H9 (cell line): ENCODE data around the gene PRKCD. TPM values are rescaled to one million over a fixed set of nuclear protein-coding genes. Genes with fewer than 3 reads are reported as not detected.
A peak's percentile ranks its signal among the peaks of the same experiment; 100 is the strongest.

Source experiments
- DNase-seq: peaks from one replicate; pipeline ENCODE4 v3.0.0-alpha.2; 2017
- H2AFZ ChIP-seq: one replicate; pipeline ENCODE4 v1.6.1; 2013; ENCODE audit warnings: mild to moderate bottlenecking, low read length, control low read depth, moderate library complexity
- H2AK5ac ChIP-seq: 2 replicates; pipeline ENCODE4 v1.6.1; 2013; ENCODE audit warnings: low read length, control low read depth, mixed read lengths; ENCODE audit not compliant: insufficient read length
- H2BK120ac ChIP-seq: one replicate; pipeline ENCODE4 v1.6.1; 2013; ENCODE audit warnings: low read depth, mild to moderate bottlenecking, low read length, control low read depth, inconsistent platforms; ENCODE audit not compliant: poor library complexity, severe bottlenecking
- H2BK12ac ChIP-seq: 2 replicates; pipeline ENCODE4 v1.6.1; 2013; ENCODE audit warnings: low read length, control low read depth, mixed read lengths, low read depth; ENCODE audit not compliant: insufficient read length
- H2BK15ac ChIP-seq: 2 replicates; pipeline ENCODE4 v1.6.1; 2013; ENCODE audit warnings: low read depth, low read length, control low read depth
- H2BK20ac ChIP-seq: one replicate; pipeline ENCODE4 v1.6.1; 2013; ENCODE audit warnings: low read depth, mild to moderate bottlenecking, low read length, control low read depth, inconsistent platforms; ENCODE audit not compliant: poor library complexity, severe bottlenecking
- H2BK5ac ChIP-seq: 2 replicates; pipeline ENCODE4 v1.6.1; 2013; ENCODE audit warnings: low read length, control low read depth, mixed read lengths; ENCODE audit not compliant: insufficient read length
- H3K14ac ChIP-seq: 2 replicates; pipeline ENCODE4 v1.6.1; 2013; ENCODE audit warnings: low read length, control low read depth; ENCODE audit not compliant: insufficient read depth
- H3K18ac ChIP-seq: 2 replicates; pipeline ENCODE4 v1.6.1; 2013; ENCODE audit warnings: low read depth, mild to moderate bottlenecking, mixed read lengths, low read length, control low read depth; ENCODE audit not compliant: insufficient read length
- H3K23ac ChIP-seq: 2 replicates; pipeline ENCODE4 v1.6.1; 2013; ENCODE audit warnings: low read length, control low read depth, mixed read lengths, low read depth; ENCODE audit not compliant: insufficient read length
- H3K23me2 ChIP-seq: 2 replicates; pipeline ENCODE4 v1.6.1; 2013; ENCODE audit warnings: low read depth, mild to moderate bottlenecking, mixed read lengths, low read length, control low read depth; ENCODE audit not compliant: insufficient read length, poor library complexity, severe bottlenecking
- H3K27ac ChIP-seq: 2 replicates; pipeline ENCODE4 v1.5.1; 2013; ENCODE audit warnings: low read length, control low read depth, mixed read lengths, low read depth; ENCODE audit not compliant: insufficient read length
- H3K27me3 ChIP-seq: 2 replicates; pipeline ENCODE4 v1.6.1; 2013; ENCODE audit warnings: low read length, control low read depth, inconsistent platforms; ENCODE audit not compliant: insufficient read depth
- H3K4ac ChIP-seq: 2 replicates; pipeline ENCODE4 v1.6.1; 2013; ENCODE audit warnings: low read depth, mild to moderate bottlenecking, control low read depth, inconsistent platforms, low read length, moderate library complexity
- H3K4me1 ChIP-seq: 2 replicates; pipeline ENCODE4 v1.6.1; 2013; ENCODE audit warnings: low read length, control low read depth, inconsistent platforms; ENCODE audit not compliant: insufficient read depth
- H3K4me2 ChIP-seq: 2 replicates; pipeline ENCODE4 v1.6.1; 2013; ENCODE audit warnings: low read length, control low read depth, mixed read lengths; ENCODE audit not compliant: insufficient read length, insufficient read depth
- H3K56ac ChIP-seq: 2 replicates; pipeline ENCODE4 v1.6.1; 2013; ENCODE audit warnings: low read depth, mild to moderate bottlenecking, mixed read lengths, low read length, control low read depth; ENCODE audit not compliant: insufficient read length
- H3K79me1 ChIP-seq: 2 replicates; pipeline ENCODE4 v1.6.1; 2013; ENCODE audit warnings: low read depth, mild to moderate bottlenecking, moderate library complexity, low read length, control low read depth, inconsistent platforms; ENCODE audit not compliant: insufficient read depth, poor library complexity, severe bottlenecking
- H3K79me2 ChIP-seq: 2 replicates; pipeline ENCODE4 v1.6.1; 2013; ENCODE audit warnings: low read length, control low read depth, inconsistent platforms; ENCODE audit not compliant: insufficient read depth
- H3K9ac ChIP-seq: 2 replicates; pipeline ENCODE4 v1.6.1; 2013; ENCODE audit warnings: low read length, control low read depth, mixed read lengths; ENCODE audit not compliant: insufficient read length; ENCODE audit errors: extremely low read depth
- H3K9me3 ChIP-seq: one replicate; pipeline ENCODE4 v1.6.1; 2013; ENCODE audit warnings: low read depth, low read length, inconsistent platforms; ENCODE audit not compliant: control insufficient read depth
- H3T11ph ChIP-seq: one replicate; pipeline ENCODE4 v1.6.1; 2013; ENCODE audit warnings: mild to moderate bottlenecking, low read length, control low read depth, inconsistent platforms
- H4K20me1 ChIP-seq: one replicate; pipeline ENCODE4 v1.6.1; 2013; ENCODE audit not compliant: control insufficient read depth, insufficient read length, insufficient read depth
- H4K5ac ChIP-seq: 2 replicates; pipeline ENCODE4 v1.6.1; 2013; ENCODE audit warnings: low read depth, mild to moderate bottlenecking, mixed read lengths, low read length, control low read depth; ENCODE audit not compliant: insufficient read length
- H4K8ac ChIP-seq: replicated peaks from 2 replicates; pipeline ENCODE4 v1.6.1; 2013; ENCODE audit warnings: low read length, control low read depth, mixed read lengths, low read depth; ENCODE audit not compliant: insufficient read length
- H4K91ac ChIP-seq: 2 replicates; pipeline ENCODE4 v1.6.1; 2013; ENCODE audit warnings: low read depth, mild to moderate bottlenecking, moderate library complexity, mixed read lengths, low read length, control low read depth; ENCODE audit not compliant: insufficient read length
- H3K27ac Mint-ChIP-seq, 3 experiments: 2 replicates in 2 of 3; 3 replicates in 1 of 3; pipeline ENCODE4 v1.8.0; 2020 to 2021; ENCODE audit warnings: mixed read lengths in 3 of 3, mild to moderate bottlenecking in 1 of 3, moderate library complexity in 1 of 3
- H3K27me3 Mint-ChIP-seq: 2 replicates; pipeline ENCODE4 v1.8.0; 2021; ENCODE audit warnings: low read depth, mild to moderate bottlenecking, moderate library complexity, mixed read lengths
- H3K36me3 Mint-ChIP-seq, 3 experiments: 2 replicates in 2 of 3; 3 replicates in 1 of 3; pipeline ENCODE4 v1.8.0; 2020 to 2021; ENCODE audit warnings: low read depth in 3 of 3, mixed read lengths in 3 of 3; ENCODE audit not compliant: insufficient read depth in 1 of 3
- H3K4me1 Mint-ChIP-seq, 2 experiments: 2 replicates each; pipeline ENCODE4 v1.8.0; 2020; ENCODE audit warnings: mixed read lengths in 2 of 2
- H3K4me3 Mint-ChIP-seq, 2 experiments: 2 replicates in 1 of 2; 3 replicates in 1 of 2; pipeline ENCODE4 v1.8.0; 2020 to 2021; ENCODE audit warnings: mild to moderate bottlenecking in 2 of 2, mixed read lengths in 2 of 2, moderate library complexity in 1 of 2
- H3K9me3 Mint-ChIP-seq, 2 experiments: 2 replicates in 1 of 2; 3 replicates in 1 of 2; pipeline ENCODE4 v1.8.0; 2020; ENCODE audit warnings: mild to moderate bottlenecking in 2 of 2, mixed read lengths in 2 of 2, moderate library complexity in 1 of 2
- WGBS: extraction: QIAGEN DNeasy Blood & Tissue Kit; methylation state at CpG from one replicate; pipeline ENCODE4 v1.1.7; 2013; ENCODE audit warnings: missing lambda C conversion rate, low lambda C conversion rate, mixed read lengths; ENCODE audit not compliant: insufficient read length; ENCODE audit errors: extremely low coverage; 5-methylcytosine and 5-hydroxymethylcytosine counted together
- total RNA-seq: library from RNA; stranded (reverse); gene quantifications from 2 replicates; pipeline ENCODE4 v1.2.1, GENCODE V29; 2021
- TF ChIP-seq, protein P1 (sequence below): fragments of 200-600 bp; sonication (generic); conservative IDR thresholded peaks from 3 replicates; pipeline ENCODE4 v1.8.0; 2021; ENCODE audit warnings: antibody characterized with exemption, mild to moderate bottlenecking

The PRKCD gene
- total RNA-seq, 1 experiment from 2014 or later = 23.7 TPM

DNA sequence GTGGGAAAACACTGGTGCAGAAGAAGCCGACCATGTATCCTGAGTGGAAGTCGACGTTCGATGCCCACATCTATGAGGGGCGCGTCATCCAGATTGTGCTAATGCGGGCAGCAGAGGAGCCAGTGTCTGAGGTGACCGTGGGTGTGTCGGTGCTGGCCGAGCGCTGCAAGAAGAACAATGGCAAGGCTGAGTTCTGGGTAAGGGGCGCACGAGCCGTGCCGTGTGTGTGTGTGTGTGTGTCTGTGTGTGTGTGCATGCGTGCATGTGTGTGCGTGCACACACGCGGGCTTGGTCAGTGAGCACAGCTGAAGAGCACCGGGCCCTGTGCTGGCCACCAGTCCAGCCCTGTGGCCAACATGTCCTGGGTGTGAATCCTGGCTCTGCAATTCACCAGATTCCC lies 18.6 kb downstream of the PRKCD start:
- H3K23ac ChIP-seq = no peak overlapping the region
- H3K4me1 ChIP-seq = no peaks in the 10 kb centered on the region
- no peak overlapping the region for H2BK120ac ChIP-seq
- no peak overlapping the region for H2BK15ac ChIP-seq
- no peak overlapping the region for H2AK5ac ChIP-seq
- H3K9me3 ChIP-seq = no peaks in the 10 kb centered on the region
- H3K27me3 ChIP-seq = no peaks in the 10 kb centered on the region
- no peaks in the 10 kb centered on the region for H3K9me3 Mint-ChIP-seq
- H3K79me1 ChIP-seq = no peaks in the 10 kb centered on the region
- no peak overlapping the region for H4K5ac ChIP-seq
- no peak overlapping the region for H3K27ac ChIP-seq
- no peaks in the 10 kb centered on the region for H3K27me3 Mint-ChIP-seq
- no peak overlapping the region; the same call in 1 of the 2 replicates for H3K14ac ChIP-seq
- no peak for DNase-seq
- no peaks in the 10 kb centered on the region for H3K79me2 ChIP-seq
- H3K9ac ChIP-seq = no peak overlapping the region
- TF ChIP-seq, protein P1, sequence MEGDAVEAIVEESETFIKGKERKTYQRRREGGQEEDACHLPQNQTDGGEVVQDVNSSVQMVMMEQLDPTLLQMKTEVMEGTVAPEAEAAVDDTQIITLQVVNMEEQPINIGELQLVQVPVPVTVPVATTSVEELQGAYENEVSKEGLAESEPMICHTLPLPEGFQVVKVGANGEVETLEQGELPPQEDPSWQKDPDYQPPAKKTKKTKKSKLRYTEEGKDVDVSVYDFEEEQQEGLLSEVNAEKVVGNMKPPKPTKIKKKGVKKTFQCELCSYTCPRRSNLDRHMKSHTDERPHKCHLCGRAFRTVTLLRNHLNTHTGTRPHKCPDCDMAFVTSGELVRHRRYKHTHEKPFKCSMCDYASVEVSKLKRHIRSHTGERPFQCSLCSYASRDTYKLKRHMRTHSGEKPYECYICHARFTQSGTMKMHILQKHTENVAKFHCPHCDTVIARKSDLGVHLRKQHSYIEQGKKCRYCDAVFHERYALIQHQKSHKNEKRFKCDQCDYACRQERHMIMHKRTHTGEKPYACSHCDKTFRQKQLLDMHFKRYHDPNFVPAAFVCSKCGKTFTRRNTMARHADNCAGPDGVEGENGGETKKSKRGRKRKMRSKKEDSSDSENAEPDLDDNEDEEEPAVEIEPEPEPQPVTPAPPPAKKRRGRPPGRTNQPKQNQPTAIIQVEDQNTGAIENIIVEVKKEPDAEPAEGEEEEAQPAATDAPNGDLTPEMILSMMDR = no peak
- H2BK20ac ChIP-seq = no peak overlapping the region
- no peak overlapping the region for H3K18ac ChIP-seq
- no peak overlapping the region for H3K4me2 ChIP-seq
- peaks cover 3% of the 10 kb centered on the region for H3K23me2 ChIP-seq
- peaks cover 0 to 24% (median 13%) of the 10 kb centered on the region in 3 experiments; a peak in 5 of 7 replicates for H3K36me3 Mint-ChIP-seq
- H4K8ac ChIP-seq = no peak overlapping the region
- no peak overlapping the region for H2BK12ac ChIP-seq
- no peaks in the 10 kb centered on the region for H4K20me1 ChIP-seq
- no peak overlapping the region for H3K4me3 Mint-ChIP-seq
- H3K4me1 Mint-ChIP-seq = peaks cover 5 to 6% of the 10 kb centered on the region in 2 experiments
- WGBS = no CpG with 5 or more reads among the region's 20 CpGs
- H2BK5ac ChIP-seq = no peak overlapping the region
- H3T11ph ChIP-seq = no peak overlapping the region
- no peak overlapping the region for H3K56ac ChIP-seq
- no peak overlapping the region for H3K4ac ChIP-seq
- H2AFZ ChIP-seq = no peak overlapping the region
- no peak overlapping the region for H4K91ac ChIP-seq
- peak overlapping the region in 1 of 3 experiments; percentile 37; a peak in 4 of 7 replicates for H3K27ac Mint-ChIP-seq
